H9 (cell line): ENCODE measurements around the gene CST11. TPM values are rescaled to one million over a fixed set of nuclear protein-coding genes. Genes with fewer than 3 reads are reported as not detected.

ENCODE experiments used
- DNase-seq: peaks from one replicate; pipeline ENCODE4 v3.0.0-alpha.2; 2017
- H2AFZ ChIP-seq: one replicate; pipeline ENCODE4 v1.6.1; 2013; ENCODE audit warnings: mild to moderate bottlenecking, low read length, control low read depth, moderate library complexity
- H2AK5ac ChIP-seq: 2 replicates; pipeline ENCODE4 v1.6.1; 2013; ENCODE audit warnings: low read length, control low read depth, mixed read lengths; ENCODE audit not compliant: insufficient read length
- H2BK120ac ChIP-seq: one replicate; pipeline ENCODE4 v1.6.1; 2013; ENCODE audit warnings: low read depth, mild to moderate bottlenecking, low read length, control low read depth, inconsistent platforms; ENCODE audit not compliant: poor library complexity, severe bottlenecking
- H2BK12ac ChIP-seq: 2 replicates; pipeline ENCODE4 v1.6.1; 2013; ENCODE audit warnings: low read length, control low read depth, mixed read lengths, low read depth; ENCODE audit not compliant: insufficient read length
- H2BK15ac ChIP-seq: 2 replicates; pipeline ENCODE4 v1.6.1; 2013; ENCODE audit warnings: low read depth, low read length, control low read depth
- H2BK20ac ChIP-seq: one replicate; pipeline ENCODE4 v1.6.1; 2013; ENCODE audit warnings: low read depth, mild to moderate bottlenecking, low read length, control low read depth, inconsistent platforms; ENCODE audit not compliant: poor library complexity, severe bottlenecking
- H2BK5ac ChIP-seq: 2 replicates; pipeline ENCODE4 v1.6.1; 2013; ENCODE audit warnings: low read length, control low read depth, mixed read lengths; ENCODE audit not compliant: insufficient read length
- H3K14ac ChIP-seq: 2 replicates; pipeline ENCODE4 v1.6.1; 2013; ENCODE audit warnings: low read length, control low read depth; ENCODE audit not compliant: insufficient read depth
- H3K18ac ChIP-seq: 2 replicates; pipeline ENCODE4 v1.6.1; 2013; ENCODE audit warnings: low read depth, mild to moderate bottlenecking, mixed read lengths, low read length, control low read depth; ENCODE audit not compliant: insufficient read length
- H3K23ac ChIP-seq: 2 replicates; pipeline ENCODE4 v1.6.1; 2013; ENCODE audit warnings: low read length, control low read depth, mixed read lengths, low read depth; ENCODE audit not compliant: insufficient read length
- H3K23me2 ChIP-seq: 2 replicates; pipeline ENCODE4 v1.6.1; 2013; ENCODE audit warnings: low read depth, mild to moderate bottlenecking, mixed read lengths, low read length, control low read depth; ENCODE audit not compliant: insufficient read length, poor library complexity, severe bottlenecking
- H3K27ac ChIP-seq: 2 replicates; pipeline ENCODE4 v1.5.1; 2013; ENCODE audit warnings: low read length, control low read depth, mixed read lengths, low read depth; ENCODE audit not compliant: insufficient read length
- H3K27me3 ChIP-seq: 2 replicates; pipeline ENCODE4 v1.6.1; 2013; ENCODE audit warnings: low read length, control low read depth, inconsistent platforms; ENCODE audit not compliant: insufficient read depth
- H3K4ac ChIP-seq: 2 replicates; pipeline ENCODE4 v1.6.1; 2013; ENCODE audit warnings: low read depth, mild to moderate bottlenecking, control low read depth, inconsistent platforms, low read length, moderate library complexity
- H3K4me1 ChIP-seq: 2 replicates; pipeline ENCODE4 v1.6.1; 2013; ENCODE audit warnings: low read length, control low read depth, inconsistent platforms; ENCODE audit not compliant: insufficient read depth
- H3K4me2 ChIP-seq: 2 replicates; pipeline ENCODE4 v1.6.1; 2013; ENCODE audit warnings: low read length, control low read depth, mixed read lengths; ENCODE audit not compliant: insufficient read length, insufficient read depth
- H3K56ac ChIP-seq: 2 replicates; pipeline ENCODE4 v1.6.1; 2013; ENCODE audit warnings: low read depth, mild to moderate bottlenecking, mixed read lengths, low read length, control low read depth; ENCODE audit not compliant: insufficient read length
- H3K79me1 ChIP-seq: 2 replicates; pipeline ENCODE4 v1.6.1; 2013; ENCODE audit warnings: low read depth, mild to moderate bottlenecking, moderate library complexity, low read length, control low read depth, inconsistent platforms; ENCODE audit not compliant: insufficient read depth, poor library complexity, severe bottlenecking
- H3K79me2 ChIP-seq: 2 replicates; pipeline ENCODE4 v1.6.1; 2013; ENCODE audit warnings: low read length, control low read depth, inconsistent platforms; ENCODE audit not compliant: insufficient read depth
- H3K9ac ChIP-seq: 2 replicates; pipeline ENCODE4 v1.6.1; 2013; ENCODE audit warnings: low read length, control low read depth, mixed read lengths; ENCODE audit not compliant: insufficient read length; ENCODE audit errors: extremely low read depth
- H3K9me3 ChIP-seq: one replicate; pipeline ENCODE4 v1.6.1; 2013; ENCODE audit warnings: low read depth, low read length, inconsistent platforms; ENCODE audit not compliant: control insufficient read depth
- H3T11ph ChIP-seq: one replicate; pipeline ENCODE4 v1.6.1; 2013; ENCODE audit warnings: mild to moderate bottlenecking, low read length, control low read depth, inconsistent platforms
- H4K20me1 ChIP-seq: one replicate; pipeline ENCODE4 v1.6.1; 2013; ENCODE audit not compliant: control insufficient read depth, insufficient read length, insufficient read depth
- H4K5ac ChIP-seq: 2 replicates; pipeline ENCODE4 v1.6.1; 2013; ENCODE audit warnings: low read depth, mild to moderate bottlenecking, mixed read lengths, low read length, control low read depth; ENCODE audit not compliant: insufficient read length
- H4K8ac ChIP-seq: replicated peaks from 2 replicates; pipeline ENCODE4 v1.6.1; 2013; ENCODE audit warnings: low read length, control low read depth, mixed read lengths, low read depth; ENCODE audit not compliant: insufficient read length
- H4K91ac ChIP-seq: 2 replicates; pipeline ENCODE4 v1.6.1; 2013; ENCODE audit warnings: low read depth, mild to moderate bottlenecking, moderate library complexity, mixed read lengths, low read length, control low read depth; ENCODE audit not compliant: insufficient read length
- H3K27ac Mint-ChIP-seq, 3 experiments: 2 replicates in 2 of 3; 3 replicates in 1 of 3; pipeline ENCODE4 v1.8.0; 2020 to 2021; ENCODE audit warnings: mixed read lengths in 3 of 3, mild to moderate bottlenecking in 1 of 3, moderate library complexity in 1 of 3
- H3K27me3 Mint-ChIP-seq: 2 replicates; pipeline ENCODE4 v1.8.0; 2021; ENCODE audit warnings: low read depth, mild to moderate bottlenecking, moderate library complexity, mixed read lengths
- H3K36me3 Mint-ChIP-seq, 3 experiments: 2 replicates in 2 of 3; 3 replicates in 1 of 3; pipeline ENCODE4 v1.8.0; 2020 to 2021; ENCODE audit warnings: low read depth in 3 of 3, mixed read lengths in 3 of 3; ENCODE audit not compliant: insufficient read depth in 1 of 3
- H3K4me1 Mint-ChIP-seq, 2 experiments: 2 replicates each; pipeline ENCODE4 v1.8.0; 2020; ENCODE audit warnings: mixed read lengths in 2 of 2
- H3K4me3 Mint-ChIP-seq, 2 experiments: 2 replicates in 1 of 2; 3 replicates in 1 of 2; pipeline ENCODE4 v1.8.0; 2020 to 2021; ENCODE audit warnings: mild to moderate bottlenecking in 2 of 2, mixed read lengths in 2 of 2, moderate library complexity in 1 of 2
- H3K9me3 Mint-ChIP-seq, 2 experiments: 2 replicates in 1 of 2; 3 replicates in 1 of 2; pipeline ENCODE4 v1.8.0; 2020; ENCODE audit warnings: mild to moderate bottlenecking in 2 of 2, mixed read lengths in 2 of 2, moderate library complexity in 1 of 2
- WGBS: extraction: QIAGEN DNeasy Blood & Tissue Kit; methylation state at CpG from one replicate; pipeline ENCODE4 v1.1.7; 2013; ENCODE audit warnings: missing lambda C conversion rate, low lambda C conversion rate, mixed read lengths; ENCODE audit not compliant: insufficient read length; ENCODE audit errors: extremely low coverage; 5-methylcytosine and 5-hydroxymethylcytosine counted together
- total RNA-seq: library from RNA; stranded (reverse); gene quantifications from 2 replicates; pipeline ENCODE4 v1.2.1, GENCODE V29; 2021
- TF ChIP-seq, protein P1 (sequence below): fragments of 200-600 bp; sonication (generic); conservative IDR thresholded peaks from 3 replicates; pipeline ENCODE4 v1.8.0; 2021; ENCODE audit warnings: antibody characterized with exemption, mild to moderate bottlenecking

Gene CST11
- total RNA-seq, 1 experiment from 2014 or later: not detected

- Histone ChIP-seq H2BK12ac (no peak overlapping the region), H3K79me2 (no peaks in the 10 kb centered on the region), H3K27me3 (no peaks in the 10 kb centered on the region), H3K14ac (no peak overlapping the region), H2AK5ac (no peak overlapping the region), H4K20me1 (no peaks in the 10 kb centered on the region), H3K27ac (no peak overlapping the region), H3K4me1 (no peaks in the 10 kb centered on the region), H3K4me2 (no peak overlapping the region), H3K56ac (no peak overlapping the region), H2AFZ (no peak overlapping the region), H3T11ph (no peak overlapping the region), H4K8ac (no peak overlapping the region), H3K18ac (no peak overlapping the region), H3K9me3 (no peaks in the 10 kb centered on the region), H3K79me1 (no peaks in the 10 kb centered on the region), H3K9ac (no peak overlapping the region), H3K4ac (no peak overlapping the region), H4K5ac (no peak overlapping the region), H4K91ac (no peak overlapping the region), H2BK20ac (no peak overlapping the region), H3K23me2 (no peaks in the 10 kb centered on the region), H2BK120ac (no peak overlapping the region), H2BK5ac (no peak overlapping the region), H2BK15ac (no peak overlapping the region), H3K23ac (no peak overlapping the region)
- WGBS: no CpG with 5 or more reads among the region's 3 CpGs
- TF ChIP-seq, protein P1, sequence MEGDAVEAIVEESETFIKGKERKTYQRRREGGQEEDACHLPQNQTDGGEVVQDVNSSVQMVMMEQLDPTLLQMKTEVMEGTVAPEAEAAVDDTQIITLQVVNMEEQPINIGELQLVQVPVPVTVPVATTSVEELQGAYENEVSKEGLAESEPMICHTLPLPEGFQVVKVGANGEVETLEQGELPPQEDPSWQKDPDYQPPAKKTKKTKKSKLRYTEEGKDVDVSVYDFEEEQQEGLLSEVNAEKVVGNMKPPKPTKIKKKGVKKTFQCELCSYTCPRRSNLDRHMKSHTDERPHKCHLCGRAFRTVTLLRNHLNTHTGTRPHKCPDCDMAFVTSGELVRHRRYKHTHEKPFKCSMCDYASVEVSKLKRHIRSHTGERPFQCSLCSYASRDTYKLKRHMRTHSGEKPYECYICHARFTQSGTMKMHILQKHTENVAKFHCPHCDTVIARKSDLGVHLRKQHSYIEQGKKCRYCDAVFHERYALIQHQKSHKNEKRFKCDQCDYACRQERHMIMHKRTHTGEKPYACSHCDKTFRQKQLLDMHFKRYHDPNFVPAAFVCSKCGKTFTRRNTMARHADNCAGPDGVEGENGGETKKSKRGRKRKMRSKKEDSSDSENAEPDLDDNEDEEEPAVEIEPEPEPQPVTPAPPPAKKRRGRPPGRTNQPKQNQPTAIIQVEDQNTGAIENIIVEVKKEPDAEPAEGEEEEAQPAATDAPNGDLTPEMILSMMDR: no peak
- Mint-ChIP-seq H3K9me3 (no peaks in the 10 kb centered on the region), H3K4me3 (no peak overlapping the region), H3K4me1 (peaks cover 0 to 3% of the 10 kb centered on the region in 2 experiments; a peak in 1 of 4 replicates), H3K27me3 (no peaks in the 10 kb centered on the region; the same call in 1 of the 2 replicates), H3K36me3 (no peaks in the 10 kb centered on the region), H3K27ac (no peak overlapping the region)
- DNase-seq: no peak
These were observed 19.0 kb downstream of the CST11 start for GRCh38 chr20:23433628-23434027.
